Uterus (tissue), 2 donors: ENCODE data around the gene CLDN6.

ENCODE experiments used
- POLR2A ChIP-seq, 2 donors: fragments of 450-650 bp; IDR thresholded peaks; one replicate each; pipeline ENCODE4 v1.6.1; 2016; ENCODE audit warnings: antibody characterized with exemption in 2 of 2, mild to moderate bottlenecking in 1 of 2, moderate library complexity in 1 of 2
- TF ChIP-seq, protein P1 (sequence below), 4 experiments: fragments of 200-600 bp in 2 of 4; fragments of 450-650 bp in 2 of 4; sonication (generic) in 2 of 4; IDR thresholded peaks; one replicate each; pipeline ENCODE4 v1.5.1; 2016 to 2019; ENCODE audit warnings: antibody characterized with exemption in 4 of 4, mild to moderate bottlenecking in 2 of 4, moderate library complexity in 1 of 4

DNA sequence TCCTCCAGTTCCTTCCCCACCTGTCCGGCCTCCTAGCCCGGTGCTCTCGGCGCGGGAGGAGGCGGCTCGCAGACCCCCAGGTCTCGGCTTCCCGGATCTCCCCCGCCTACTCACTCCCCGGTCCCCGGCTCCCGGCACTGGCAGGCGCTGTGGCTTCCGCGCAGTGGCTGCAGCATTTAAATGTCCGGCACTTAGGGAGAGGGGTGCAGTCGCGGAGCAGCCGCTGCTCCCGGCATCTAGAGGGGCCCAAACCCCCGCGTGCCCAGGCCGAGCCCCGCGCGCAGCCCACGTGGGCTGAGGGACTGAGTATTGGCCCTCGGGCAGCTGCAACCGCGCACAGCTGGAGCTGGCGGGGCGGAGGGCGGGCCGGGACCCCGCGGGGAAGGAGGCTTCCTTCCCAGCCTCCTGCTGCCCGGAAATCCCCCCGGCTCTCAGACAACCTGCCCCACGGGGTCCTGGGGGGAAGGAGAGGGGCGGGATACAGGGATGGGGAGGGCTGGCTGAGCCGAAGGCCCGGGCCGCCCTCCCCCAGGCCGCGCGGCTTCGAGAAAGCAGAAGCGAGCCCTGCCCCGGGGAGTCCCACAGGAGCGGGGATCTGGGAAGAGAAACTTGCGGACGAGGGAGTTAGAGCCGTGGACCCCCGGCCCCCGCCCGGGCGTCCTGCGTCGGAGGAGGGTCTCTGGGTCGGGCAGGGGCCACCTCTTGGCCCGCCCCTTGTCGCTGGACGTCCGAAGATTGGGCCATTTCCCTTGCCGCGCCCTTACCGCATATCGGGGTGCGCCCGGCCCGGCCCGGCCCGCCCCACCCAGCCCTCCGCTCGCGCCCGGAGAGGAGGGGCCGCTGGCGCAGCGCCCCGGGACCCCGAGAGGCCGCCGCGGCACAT is 28.0 kb upstream of the CLDN6 start, which contains the start of gene MMP25:
- TF ChIP-seq POLR2A (IDR thresholded peaks at IDR 0.05) = no peak
- TF ChIP-seq, protein P1, sequence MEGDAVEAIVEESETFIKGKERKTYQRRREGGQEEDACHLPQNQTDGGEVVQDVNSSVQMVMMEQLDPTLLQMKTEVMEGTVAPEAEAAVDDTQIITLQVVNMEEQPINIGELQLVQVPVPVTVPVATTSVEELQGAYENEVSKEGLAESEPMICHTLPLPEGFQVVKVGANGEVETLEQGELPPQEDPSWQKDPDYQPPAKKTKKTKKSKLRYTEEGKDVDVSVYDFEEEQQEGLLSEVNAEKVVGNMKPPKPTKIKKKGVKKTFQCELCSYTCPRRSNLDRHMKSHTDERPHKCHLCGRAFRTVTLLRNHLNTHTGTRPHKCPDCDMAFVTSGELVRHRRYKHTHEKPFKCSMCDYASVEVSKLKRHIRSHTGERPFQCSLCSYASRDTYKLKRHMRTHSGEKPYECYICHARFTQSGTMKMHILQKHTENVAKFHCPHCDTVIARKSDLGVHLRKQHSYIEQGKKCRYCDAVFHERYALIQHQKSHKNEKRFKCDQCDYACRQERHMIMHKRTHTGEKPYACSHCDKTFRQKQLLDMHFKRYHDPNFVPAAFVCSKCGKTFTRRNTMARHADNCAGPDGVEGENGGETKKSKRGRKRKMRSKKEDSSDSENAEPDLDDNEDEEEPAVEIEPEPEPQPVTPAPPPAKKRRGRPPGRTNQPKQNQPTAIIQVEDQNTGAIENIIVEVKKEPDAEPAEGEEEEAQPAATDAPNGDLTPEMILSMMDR (IDR thresholded peaks at IDR 0.05) = no peak
